ENCODE results near the gene GTF2A1L.

GTF2A1L gene

GRCh38 chr2:48725696-48726494 lies 108.2 kb downstream of the GTF2A1L start:
- no peak overlapping the region for H3K27ac ChIP-seq (ENCODE audit: low read depth, low read length)
- no peaks in the 10 kb centered on the region for H3K9me3 ChIP-seq (ENCODE audit: control insufficient read depth in 1 of 2, low read length in 2 of 2)
- no peaks in the 10 kb centered on the region for H3K4me1 ChIP-seq (ENCODE audit: control insufficient read depth in 1 of 2, insufficient read depth in 2 of 2, low read length in 2 of 2)
- H3K36me3 ChIP-seq (ENCODE audit: control insufficient read depth in 1 of 2, insufficient read depth in 2 of 2, low read length in 2 of 2), result no peaks in the 10 kb centered on the region
- H3K9ac ChIP-seq (ENCODE audit: low read depth in 1 of 2, low read length in 2 of 2), result no peak overlapping the region
- H3K4me3 ChIP-seq (ENCODE audit: low read depth in 1 of 2, low read length in 2 of 2), result no peak overlapping the region
- H3K27me3 ChIP-seq (ENCODE audit: control insufficient read depth in 1 of 2, insufficient read depth in 2 of 2, low read length in 2 of 2), result no peaks in the 10 kb centered on the region

GRCh38 chr2:48727560-48727959 lies 109.9 kb downstream of the GTF2A1L start:
- Histone ChIP-seq H3K4me1 (ENCODE audit: control insufficient read depth in 1 of 2, insufficient read depth in 2 of 2, low read length in 2 of 2) (no peaks in the 10 kb centered on the region), H3K27me3 (ENCODE audit: control insufficient read depth in 1 of 2, insufficient read depth in 2 of 2, low read length in 2 of 2) (no peaks in the 10 kb centered on the region), H3K36me3 (ENCODE audit: control insufficient read depth in 1 of 2, insufficient read depth in 2 of 2, low read length in 2 of 2) (no peaks in the 10 kb centered on the region), H3K9ac (ENCODE audit: low read depth in 1 of 2, low read length in 2 of 2) (no peak overlapping the region), H3K9me3 (ENCODE audit: control insufficient read depth in 1 of 2, low read length in 2 of 2) (no peaks in the 10 kb centered on the region), H3K27ac (ENCODE audit: low read depth, low read length) (no peak overlapping the region), H3K4me3 (ENCODE audit: low read depth in 1 of 2, low read length in 2 of 2) (no peak overlapping the region)

GRCh38 chr2:48728295-48728694 lies 110.6 kb downstream of the GTF2A1L start:
- no peaks in the 10 kb centered on the region for H3K9me3 ChIP-seq (ENCODE audit: control insufficient read depth in 1 of 2, low read length in 2 of 2)
- no peak overlapping the region for H3K9ac ChIP-seq (ENCODE audit: low read depth in 1 of 2, low read length in 2 of 2)
- H3K36me3 ChIP-seq (ENCODE audit: control insufficient read depth in 1 of 2, insufficient read depth in 2 of 2, low read length in 2 of 2), result no peaks in the 10 kb centered on the region
- H3K27ac ChIP-seq (ENCODE audit: low read depth, low read length), result no peak overlapping the region
- no peak overlapping the region for H3K4me3 ChIP-seq (ENCODE audit: low read depth in 1 of 2, low read length in 2 of 2)
- no peaks in the 10 kb centered on the region for H3K4me1 ChIP-seq (ENCODE audit: control insufficient read depth in 1 of 2, insufficient read depth in 2 of 2, low read length in 2 of 2)
- no peaks in the 10 kb centered on the region for H3K27me3 ChIP-seq (ENCODE audit: control insufficient read depth in 1 of 2, insufficient read depth in 2 of 2, low read length in 2 of 2)

- Histone ChIP-seq H3K27ac (ENCODE audit: low read depth, low read length) (no peak overlapping the region), H3K9me3 (ENCODE audit: control insufficient read depth in 1 of 2, low read length in 2 of 2) (no peaks in the 10 kb centered on the region), H3K4me1 (ENCODE audit: control insufficient read depth in 1 of 2, insufficient read depth in 2 of 2, low read length in 2 of 2) (no peaks in the 10 kb centered on the region), H3K9ac (ENCODE audit: low read depth in 1 of 2, low read length in 2 of 2) (no peak overlapping the region), H3K27me3 (ENCODE audit: control insufficient read depth in 1 of 2, insufficient read depth in 2 of 2, low read length in 2 of 2) (no peaks in the 10 kb centered on the region), H3K36me3 (ENCODE audit: control insufficient read depth in 1 of 2, insufficient read depth in 2 of 2, low read length in 2 of 2) (no peaks in the 10 kb centered on the region), H3K4me3 (ENCODE audit: low read depth in 1 of 2, low read length in 2 of 2) (no peak overlapping the region)
These were observed 111.2 kb downstream of the GTF2A1L start for GRCh38 chr2:48728840-48729239.
